ENCODE results near the gene JMJD1C.
"Not testable (repeated sequence)": the region's sequence is repeated elsewhere in the genome, so short reads cannot be mapped to it uniquely, and the experiment has no call there.

Gene JMJD1C

DNA sequence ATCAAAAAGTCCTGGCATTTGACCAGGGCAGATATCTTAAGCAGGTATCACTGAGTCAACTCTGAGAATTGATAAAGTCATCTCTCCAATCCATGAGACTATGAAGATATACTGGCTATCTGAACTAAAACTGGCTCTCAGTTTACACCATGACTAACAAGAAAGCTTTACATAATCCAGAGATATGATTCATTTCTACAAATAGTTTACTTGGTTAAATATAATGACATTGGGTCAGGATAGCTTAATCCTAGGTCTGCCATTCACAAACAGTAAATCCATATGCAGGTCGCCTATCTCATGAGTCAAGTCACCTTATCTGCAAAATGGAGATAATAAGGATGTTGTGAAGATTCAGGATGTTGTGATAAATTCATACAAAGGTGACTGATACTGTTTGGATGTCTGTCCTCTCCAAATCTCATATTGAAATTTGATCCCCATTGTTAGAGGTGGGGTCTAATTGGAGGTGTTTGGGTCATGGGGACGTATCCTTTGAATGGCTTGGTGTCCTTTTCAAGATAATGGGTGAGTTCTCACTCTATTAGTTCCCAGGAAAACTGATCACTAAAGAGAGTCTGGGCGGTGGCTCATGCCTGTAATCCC, 117.4 kb downstream of the JMJD1C start:
- Histone ChIP-seq H3K9ac (ENCODE audit: low read length) (no peak overlapping the region), H4K20me1 (ENCODE audit: insufficient read depth, low read length) (no peaks in the 10 kb centered on the region), H2AFZ (ENCODE audit: low read depth, low read length) (no peak overlapping the region), H3K27ac (ENCODE audit: low read length) (no peak overlapping the region), H3K4me3 (ENCODE audit: low read length) (no peak overlapping the region), H3K4me2 (ENCODE audit: low read length) (no peak overlapping the region), H3K79me2 (ENCODE audit: low read length) (no peaks in the 10 kb centered on the region; the same call in 1 of the 2 replicates), H3K4me1 (ENCODE audit: low read length) (peaks cover 7% of the 10 kb centered on the region), H3K36me3 (replicated peaks; ENCODE audit: low read depth, low read length) (no peaks in the 10 kb centered on the region), H3K27me3 (ENCODE audit: low read depth, low read length) (no peaks in the 10 kb centered on the region), H3K9me3 (ENCODE audit: insufficient read depth, low read length) (no peaks in the 10 kb centered on the region)
- no peak for TF ChIP-seq EZH2phosphoT487 (IDR thresholded peaks at IDR 0.05; ENCODE audit: low read depth)
- TF ChIP-seq, protein P1, sequence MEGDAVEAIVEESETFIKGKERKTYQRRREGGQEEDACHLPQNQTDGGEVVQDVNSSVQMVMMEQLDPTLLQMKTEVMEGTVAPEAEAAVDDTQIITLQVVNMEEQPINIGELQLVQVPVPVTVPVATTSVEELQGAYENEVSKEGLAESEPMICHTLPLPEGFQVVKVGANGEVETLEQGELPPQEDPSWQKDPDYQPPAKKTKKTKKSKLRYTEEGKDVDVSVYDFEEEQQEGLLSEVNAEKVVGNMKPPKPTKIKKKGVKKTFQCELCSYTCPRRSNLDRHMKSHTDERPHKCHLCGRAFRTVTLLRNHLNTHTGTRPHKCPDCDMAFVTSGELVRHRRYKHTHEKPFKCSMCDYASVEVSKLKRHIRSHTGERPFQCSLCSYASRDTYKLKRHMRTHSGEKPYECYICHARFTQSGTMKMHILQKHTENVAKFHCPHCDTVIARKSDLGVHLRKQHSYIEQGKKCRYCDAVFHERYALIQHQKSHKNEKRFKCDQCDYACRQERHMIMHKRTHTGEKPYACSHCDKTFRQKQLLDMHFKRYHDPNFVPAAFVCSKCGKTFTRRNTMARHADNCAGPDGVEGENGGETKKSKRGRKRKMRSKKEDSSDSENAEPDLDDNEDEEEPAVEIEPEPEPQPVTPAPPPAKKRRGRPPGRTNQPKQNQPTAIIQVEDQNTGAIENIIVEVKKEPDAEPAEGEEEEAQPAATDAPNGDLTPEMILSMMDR (IDR thresholded peaks at IDR 0.05; ENCODE audit: low read depth, low read length), result no peak

DNA sequence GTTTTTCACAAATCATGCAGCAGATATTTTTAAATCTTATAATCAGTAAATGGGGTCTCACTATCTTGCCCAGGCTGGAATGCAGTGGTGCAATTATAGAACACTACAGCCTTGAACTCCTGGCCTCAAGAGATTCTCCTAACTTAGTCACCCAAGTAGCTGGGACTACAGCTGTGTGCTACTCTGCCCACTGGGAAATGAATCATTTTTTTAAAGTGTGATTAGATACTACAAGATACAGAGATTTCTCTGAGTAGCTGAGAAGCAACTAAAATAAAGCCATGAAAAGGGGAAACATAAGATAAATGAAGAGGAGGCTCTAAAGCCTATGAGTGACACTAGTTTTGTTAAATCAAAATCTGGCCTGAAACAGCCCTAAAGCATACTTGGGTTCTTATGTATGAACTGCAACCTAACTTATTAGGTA, 119.7 kb downstream of the JMJD1C start:
- Histone ChIP-seq H3K9me3 (ENCODE audit: insufficient read depth, low read length) (no peaks in the 10 kb centered on the region), H4K20me1 (ENCODE audit: insufficient read depth, low read length) (no peaks in the 10 kb centered on the region), H3K4me3 (ENCODE audit: low read length) (no peak overlapping the region), H3K27ac (ENCODE audit: low read length) (no peak overlapping the region), H3K4me2 (ENCODE audit: low read length) (no peak overlapping the region), H3K36me3 (replicated peaks; ENCODE audit: low read depth, low read length) (no peaks in the 10 kb centered on the region), H2AFZ (ENCODE audit: low read depth, low read length) (no peak overlapping the region), H3K79me2 (ENCODE audit: low read length) (no peaks in the 10 kb centered on the region; the same call in 1 of the 2 replicates), H3K4me1 (ENCODE audit: low read length) (peaks cover 7% of the 10 kb centered on the region), H3K27me3 (ENCODE audit: low read depth, low read length) (no peaks in the 10 kb centered on the region), H3K9ac (ENCODE audit: low read length) (no peak overlapping the region)
- TF ChIP-seq, protein P1 (IDR thresholded peaks at IDR 0.05; ENCODE audit: low read depth, low read length), result no peak
- TF ChIP-seq EZH2phosphoT487 (IDR thresholded peaks at IDR 0.05; ENCODE audit: low read depth), result no peak

DNA sequence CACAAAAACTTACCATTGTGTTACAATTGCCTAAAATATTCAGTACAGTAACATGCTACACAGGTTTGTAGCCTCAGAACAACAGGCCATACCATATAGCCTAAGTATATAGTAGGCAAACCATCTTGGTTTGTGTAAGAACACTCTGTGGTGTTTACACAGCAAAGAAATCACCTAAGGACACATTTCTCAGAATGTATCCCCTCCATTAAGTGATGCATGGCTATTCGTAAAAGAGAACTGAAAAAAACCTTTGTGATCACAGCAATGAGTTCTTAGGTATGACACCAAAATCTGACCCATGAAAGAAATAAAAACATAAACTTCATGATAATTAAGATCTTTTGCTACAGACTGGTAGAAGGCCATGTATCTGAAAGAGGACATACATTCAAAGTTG, 121.5 kb downstream of the JMJD1C start:
- no peak overlapping the region for H2AFZ ChIP-seq (ENCODE audit: low read depth, low read length)
- no peak overlapping the region for H3K4me2 ChIP-seq (ENCODE audit: low read length)
- TF ChIP-seq EZH2phosphoT487 (IDR thresholded peaks at IDR 0.05; ENCODE audit: low read depth), result no peak
- TF ChIP-seq, protein P1 (IDR thresholded peaks at IDR 0.05; ENCODE audit: low read depth, low read length), result no peak
- H3K27ac ChIP-seq (ENCODE audit: low read length), result no peak overlapping the region
- H4K20me1 ChIP-seq (ENCODE audit: insufficient read depth, low read length), result no peaks in the 10 kb centered on the region
- H3K4me1 ChIP-seq (ENCODE audit: low read length), result peaks cover 7% of the 10 kb centered on the region
- no peaks in the 10 kb centered on the region for H3K36me3 ChIP-seq (replicated peaks; ENCODE audit: low read depth, low read length)
- H3K79me2 ChIP-seq (ENCODE audit: low read length), result no peaks in the 10 kb centered on the region; the same call in 1 of the 2 replicates
- H3K27me3 ChIP-seq (ENCODE audit: low read depth, low read length), result no peaks in the 10 kb centered on the region
- H3K9me3 ChIP-seq (ENCODE audit: insufficient read depth, low read length), result no peaks in the 10 kb centered on the region
- H3K4me3 ChIP-seq (ENCODE audit: low read length), result no peak overlapping the region
- no peak overlapping the region for H3K9ac ChIP-seq (ENCODE audit: low read length)

DNA sequence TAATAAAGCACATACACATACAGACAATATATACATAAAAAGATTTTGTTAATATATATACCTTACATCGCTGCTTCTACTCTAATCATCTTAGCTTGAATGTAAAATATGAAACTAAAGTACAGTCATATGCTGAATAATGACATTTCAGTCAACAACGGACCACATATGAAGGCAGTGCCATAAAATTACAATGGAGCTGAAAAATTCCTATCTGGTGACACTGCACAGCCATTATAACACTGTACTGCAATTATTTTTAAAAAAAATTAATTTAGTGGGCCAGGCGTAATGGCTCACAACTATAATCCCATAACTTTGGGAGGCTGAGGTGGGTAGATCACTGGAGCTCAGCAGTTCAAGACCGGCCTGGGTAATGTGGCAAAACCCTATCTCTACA, 122.3 kb downstream of the JMJD1C start:
- no peaks in the 10 kb centered on the region for H3K27me3 ChIP-seq (ENCODE audit: low read depth, low read length)
- no peak overlapping the region for H3K4me3 ChIP-seq (ENCODE audit: low read length)
- H4K20me1 ChIP-seq (ENCODE audit: insufficient read depth, low read length), result no peaks in the 10 kb centered on the region
- peaks cover 7% of the 10 kb centered on the region for H3K4me1 ChIP-seq (ENCODE audit: low read length)
- no peak overlapping the region for H3K27ac ChIP-seq (ENCODE audit: low read length)
- H3K79me2 ChIP-seq (ENCODE audit: low read length), result no peaks in the 10 kb centered on the region; the same call in 1 of the 2 replicates
- H3K9me3 ChIP-seq (ENCODE audit: insufficient read depth, low read length), result no peaks in the 10 kb centered on the region
- no peaks in the 10 kb centered on the region for H3K36me3 ChIP-seq (replicated peaks; ENCODE audit: low read depth, low read length)
- H3K9ac ChIP-seq (ENCODE audit: low read length), result no peak overlapping the region
- no peak overlapping the region for H2AFZ ChIP-seq (ENCODE audit: low read depth, low read length)
- no peak for TF ChIP-seq EZH2phosphoT487 (IDR thresholded peaks at IDR 0.05; ENCODE audit: low read depth)
- TF ChIP-seq, protein P1 (IDR thresholded peaks at IDR 0.05; ENCODE audit: low read depth, low read length), result no peak
- H3K4me2 ChIP-seq (ENCODE audit: low read length), result no peak overlapping the region

DNA sequence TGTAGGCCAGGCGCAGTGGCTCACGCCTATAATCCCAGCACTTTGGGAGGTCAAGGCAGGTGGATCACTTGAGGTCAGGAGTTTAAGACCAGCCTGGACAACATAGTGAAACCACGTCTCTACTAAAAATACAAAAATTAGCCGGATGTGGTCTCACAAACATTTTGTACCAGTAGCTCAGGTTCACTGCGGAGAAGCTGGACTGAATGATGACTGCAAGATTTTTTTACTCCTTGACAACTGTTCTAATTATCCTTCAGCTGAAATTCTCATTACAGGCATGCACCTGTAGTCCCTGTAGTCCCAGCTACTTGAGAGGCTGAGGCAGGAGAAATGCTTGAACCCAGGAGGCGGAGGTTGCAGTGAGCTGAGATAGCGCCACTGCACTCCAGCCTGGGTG, 126.1 kb downstream of the JMJD1C start:
- H3K4me3 ChIP-seq (ENCODE audit: low read length); H3K27me3 ChIP-seq (ENCODE audit: low read depth, low read length); H4K20me1 ChIP-seq (ENCODE audit: insufficient read depth, low read length); H3K79me2 ChIP-seq (ENCODE audit: low read length); H3K4me1 ChIP-seq (ENCODE audit: low read length); H3K36me3 ChIP-seq (replicated peaks; ENCODE audit: low read depth, low read length); H3K9me3 ChIP-seq (ENCODE audit: insufficient read depth, low read length); H3K27ac ChIP-seq (ENCODE audit: low read length); H3K4me2 ChIP-seq (ENCODE audit: low read length); H2AFZ ChIP-seq (ENCODE audit: low read depth, low read length); H3K9ac ChIP-seq (ENCODE audit: low read length): not testable (repeated sequence)
